ENCODE results near the gene INTS6L.
A peak's percentile ranks its signal among the peaks of the same experiment; 100 is the strongest.

The INTS6L gene, protein sequence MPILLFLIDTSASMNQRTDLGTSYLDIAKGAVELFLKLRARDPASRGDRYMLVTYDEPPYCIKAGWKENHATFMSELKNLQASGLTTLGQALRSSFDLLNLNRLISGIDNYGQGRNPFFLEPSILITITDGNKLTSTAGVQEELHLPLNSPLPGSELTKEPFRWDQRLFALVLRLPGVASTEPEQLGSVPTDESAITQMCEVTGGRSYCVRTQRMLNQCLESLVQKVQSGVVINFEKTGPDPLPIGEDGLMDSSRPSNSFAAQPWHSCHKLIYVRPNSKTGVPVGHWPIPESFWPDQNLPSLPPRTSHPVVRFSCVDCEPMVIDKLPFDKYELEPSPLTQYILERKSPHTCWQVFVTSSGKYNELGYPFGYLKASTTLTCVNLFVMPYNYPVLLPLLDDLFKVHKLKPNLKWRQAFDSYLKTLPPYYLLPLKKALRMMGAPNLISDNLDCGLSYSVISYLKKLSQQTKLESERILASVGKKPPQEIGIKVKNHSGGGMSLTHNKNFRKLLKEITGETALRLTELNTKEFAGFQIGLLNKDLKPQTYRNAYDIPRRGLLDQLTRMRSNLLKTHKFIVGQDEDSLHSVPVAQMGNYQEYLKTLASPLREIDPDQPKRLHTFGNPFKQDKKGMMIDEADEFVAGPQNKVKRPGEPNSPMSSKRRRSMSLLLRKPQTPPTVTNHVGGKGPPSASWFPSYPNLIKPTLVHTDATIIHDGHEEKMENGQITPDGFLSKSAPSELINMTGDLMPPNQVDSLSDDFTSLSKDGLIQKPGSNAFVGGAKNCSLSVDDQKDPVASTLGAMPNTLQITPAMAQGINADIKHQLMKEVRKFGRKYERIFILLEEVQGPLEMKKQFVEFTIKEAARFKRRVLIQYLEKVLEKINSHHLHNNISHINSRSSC

DNA sequence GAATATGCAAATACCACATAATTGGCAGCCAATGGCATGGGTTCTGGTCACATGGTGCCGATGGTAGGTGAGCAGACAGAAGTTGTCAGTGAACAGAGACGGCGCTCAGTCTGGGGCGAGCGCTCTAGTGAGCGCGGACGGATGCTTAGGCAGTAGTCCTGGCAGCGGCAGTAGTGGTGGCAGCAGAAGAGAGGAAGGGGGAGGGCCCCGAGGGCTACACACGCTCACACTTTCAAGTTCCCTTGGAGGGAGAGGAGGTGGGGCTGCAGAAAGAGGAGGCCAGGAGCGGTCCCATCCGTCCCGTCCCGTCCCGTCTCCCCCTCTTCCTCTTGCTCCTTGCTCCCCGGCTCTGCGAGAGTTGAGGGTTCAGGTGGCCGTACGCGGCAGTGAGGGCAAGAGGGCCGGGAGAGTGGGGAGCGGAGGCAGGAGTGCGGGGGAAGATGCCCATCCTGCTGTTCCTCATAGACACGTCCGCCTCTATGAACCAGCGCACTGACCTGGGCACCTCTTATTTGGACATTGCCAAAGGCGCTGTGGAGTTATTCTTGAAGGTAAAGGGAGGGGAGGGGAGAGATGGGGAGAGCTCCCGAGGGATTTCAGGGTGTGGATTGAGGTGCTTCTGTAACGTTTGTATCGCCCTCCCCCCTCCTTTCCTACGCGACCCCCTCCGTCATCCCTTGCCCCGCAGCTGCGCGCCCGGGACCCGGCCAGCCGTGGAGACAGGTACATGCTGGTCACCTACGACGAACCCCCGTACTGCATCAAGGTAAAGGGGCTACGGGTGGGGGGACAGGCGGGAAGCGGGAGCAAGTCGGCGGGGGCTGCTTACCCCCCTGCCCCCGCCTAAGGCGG, at the start of gene INTS6L:
Gene INTS6L (plus strand): TSS at position 108 of the 852 bp plus-strand sequence. CDS start 333 bp downstream, at position 441.
- peak; percentile 70 for DNase-seq (ENCODE audit: low spot score)

DNA sequence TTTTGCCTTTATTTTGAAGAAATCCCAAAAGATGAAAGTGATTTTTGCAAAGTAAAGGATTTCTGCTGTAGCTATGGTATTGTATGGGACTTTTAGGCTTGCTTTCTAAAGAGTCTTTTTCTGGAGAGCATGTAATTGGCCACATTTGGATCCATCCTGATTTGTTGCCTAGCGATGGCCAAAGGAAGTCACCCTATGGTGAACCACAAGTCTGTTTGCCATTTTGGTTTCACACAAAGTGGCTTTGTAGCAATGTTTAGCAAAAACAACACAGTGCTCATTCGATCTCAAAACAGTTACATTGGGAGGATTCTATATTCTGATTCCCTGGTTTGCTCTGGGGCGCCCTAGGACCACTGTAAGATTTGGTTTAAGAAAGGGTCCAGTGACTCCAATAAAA, 44.1 kb upstream of the INTS6L start:
- DNase-seq (ENCODE audit: low spot score), result no peak

DNA sequence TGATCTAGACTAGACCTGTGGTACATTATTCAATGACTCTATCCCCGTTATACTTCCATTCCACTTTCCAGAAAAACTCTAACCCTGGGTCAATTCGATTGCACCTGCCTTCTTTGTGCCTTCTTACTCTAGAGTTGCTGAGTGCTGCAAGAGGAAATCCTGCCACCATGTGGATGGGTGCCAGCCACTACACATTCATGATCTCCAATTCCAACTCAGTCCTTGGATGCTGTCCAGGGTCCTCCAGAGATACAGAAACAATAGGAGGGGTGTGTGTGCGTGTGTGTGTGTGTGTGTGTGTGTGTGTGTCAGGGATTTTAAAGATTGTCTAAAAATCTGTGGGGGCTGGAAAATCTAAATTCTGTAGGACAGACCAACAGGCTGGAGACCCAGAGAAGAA, 42.9 kb upstream of the INTS6L start:
- DNase-seq (ENCODE audit: low spot score), result no peak

DNA sequence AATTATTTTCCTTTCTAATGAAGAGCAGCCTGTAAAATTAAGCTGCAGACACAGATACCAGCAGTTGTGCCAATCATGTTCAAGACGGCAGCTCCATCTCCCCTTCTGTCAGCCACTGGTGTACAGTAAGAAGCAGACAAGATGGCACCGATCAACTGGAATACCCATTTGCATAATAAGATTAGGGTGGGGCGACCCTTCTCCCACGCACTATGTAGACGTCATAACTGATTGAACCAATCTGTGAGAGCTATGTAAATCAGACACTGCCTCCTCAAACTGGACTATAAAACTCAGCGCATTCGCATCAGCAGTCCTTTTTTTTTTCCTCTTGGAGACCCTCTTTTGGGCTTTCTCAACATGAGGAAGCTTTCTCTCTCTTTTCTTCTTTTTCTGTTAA, 40.4 kb upstream of the INTS6L start:
- no peak for DNase-seq (ENCODE audit: low spot score)

DNA sequence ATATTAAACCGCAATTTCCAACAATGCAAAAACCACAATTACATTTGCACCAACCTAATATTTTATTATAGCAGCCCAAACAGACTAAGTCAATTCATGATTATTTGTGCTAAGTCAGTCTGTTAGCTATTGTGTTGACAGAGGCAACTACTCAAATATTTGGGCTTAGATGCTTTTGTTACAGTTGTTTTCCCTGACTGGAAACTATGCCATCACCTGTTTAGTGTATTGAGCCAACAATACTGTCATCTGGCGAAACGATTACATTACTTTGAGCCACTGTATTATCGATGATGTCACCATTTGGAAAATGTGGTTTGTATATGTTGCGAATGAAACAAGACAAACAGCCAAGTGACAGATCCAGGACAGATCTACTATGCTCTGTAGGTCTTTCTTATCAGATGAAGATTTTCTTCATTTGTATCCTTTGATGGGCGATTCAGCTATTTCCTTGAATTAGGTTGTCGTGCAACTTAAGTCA, 38.7 kb upstream of the INTS6L start:
- DNase-seq (ENCODE audit: low spot score), result no peak

DNA sequence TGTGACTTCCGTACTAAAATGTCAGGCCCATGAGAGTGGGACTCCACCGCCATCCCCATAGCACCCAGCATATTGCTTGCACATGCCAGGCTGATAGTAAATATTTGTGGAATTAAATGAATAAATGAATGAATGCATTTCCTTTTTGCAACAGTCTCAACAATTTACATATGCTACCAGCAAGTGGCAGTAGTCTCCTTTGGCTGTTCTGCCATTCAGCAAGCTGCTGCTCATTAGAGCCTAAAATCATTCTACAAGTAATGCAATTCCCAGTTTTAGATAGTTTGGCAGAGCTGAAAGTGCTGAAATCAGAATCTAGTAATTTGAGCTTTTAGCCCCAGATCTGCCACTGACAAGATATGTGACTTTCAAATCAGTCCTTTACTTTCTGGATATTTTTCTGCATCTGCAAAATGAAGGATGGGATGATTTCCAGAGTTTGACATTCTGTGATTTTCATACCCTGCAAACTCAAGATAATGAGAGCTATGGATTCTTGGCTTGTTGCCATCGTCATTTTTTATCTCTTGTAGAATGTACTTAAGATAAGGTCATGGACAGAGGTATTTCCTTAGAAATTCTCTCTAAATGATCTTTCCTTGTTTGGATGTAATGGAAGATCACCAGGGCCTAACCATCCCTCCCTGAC, 35.7 kb upstream of the INTS6L start:
- peak; percentile 42 for DNase-seq (ENCODE audit: low spot score)

DNA sequence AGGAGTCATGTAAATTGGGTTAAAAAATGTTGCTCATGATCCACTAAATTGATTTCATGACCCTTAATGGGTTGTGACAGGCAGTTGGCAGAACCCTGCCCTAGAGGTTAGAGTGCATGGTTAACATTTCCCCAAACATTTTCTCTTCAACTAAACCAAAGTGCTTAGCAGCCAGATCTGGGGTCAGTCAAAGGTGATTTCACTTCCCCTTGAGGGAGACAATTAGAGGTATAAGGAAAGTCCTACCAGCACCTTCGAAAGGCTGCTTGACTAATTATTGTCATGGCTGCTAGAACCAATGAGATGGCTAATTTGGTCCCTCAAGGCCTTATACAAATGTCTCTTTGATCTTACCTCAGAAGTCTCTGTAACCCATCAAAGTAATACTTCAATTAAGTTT, 30.9 kb upstream of the INTS6L start:
- DNase-seq (ENCODE audit: low spot score), result no peak

DNA sequence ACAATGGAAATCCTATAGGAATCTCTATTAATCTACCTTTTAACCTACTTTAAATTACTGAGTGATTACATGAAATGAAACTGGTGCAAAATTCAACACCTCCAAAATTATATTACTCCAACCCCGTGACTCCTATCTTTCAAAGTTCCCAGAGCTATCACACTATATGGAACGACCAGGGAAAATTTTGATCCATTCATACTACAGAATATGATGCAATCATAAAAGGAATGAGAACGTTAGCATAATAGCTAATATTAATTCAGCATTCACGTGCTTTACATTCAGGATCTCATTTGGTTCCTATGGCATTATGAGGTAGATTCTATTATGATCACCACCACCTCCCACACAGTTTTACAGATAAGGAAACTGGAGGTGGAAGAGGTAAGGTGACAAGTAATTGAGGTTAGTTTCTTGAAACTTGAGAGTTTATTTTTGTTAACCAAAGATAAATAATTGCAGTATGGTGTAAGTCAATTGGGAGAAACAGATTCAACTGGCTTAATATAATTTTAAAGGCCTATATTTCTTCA, 29.4 kb upstream of the INTS6L start:
- DNase-seq (ENCODE audit: low spot score), result no peak

DNA sequence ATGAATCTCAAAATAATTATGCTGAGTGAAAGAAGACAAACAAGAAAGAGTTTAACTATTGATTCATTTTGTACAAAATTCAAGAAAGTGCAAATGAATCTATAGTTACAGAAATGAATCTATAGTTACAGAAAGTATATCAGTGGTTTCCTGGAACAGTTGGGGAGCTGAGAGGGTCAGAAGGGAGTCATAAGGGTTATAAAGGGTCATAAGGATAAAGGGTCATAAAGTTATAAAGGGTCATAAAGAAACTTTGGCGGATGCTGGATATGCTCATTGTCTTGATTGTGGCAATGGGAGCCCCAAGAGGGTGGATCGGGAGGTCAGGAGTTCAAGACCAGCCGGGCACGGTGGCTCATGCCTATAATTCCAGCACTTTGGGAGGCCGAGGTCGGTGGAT, 26.0 kb upstream of the INTS6L start:
- DNase-seq (ENCODE audit: low spot score), result no peak

DNA sequence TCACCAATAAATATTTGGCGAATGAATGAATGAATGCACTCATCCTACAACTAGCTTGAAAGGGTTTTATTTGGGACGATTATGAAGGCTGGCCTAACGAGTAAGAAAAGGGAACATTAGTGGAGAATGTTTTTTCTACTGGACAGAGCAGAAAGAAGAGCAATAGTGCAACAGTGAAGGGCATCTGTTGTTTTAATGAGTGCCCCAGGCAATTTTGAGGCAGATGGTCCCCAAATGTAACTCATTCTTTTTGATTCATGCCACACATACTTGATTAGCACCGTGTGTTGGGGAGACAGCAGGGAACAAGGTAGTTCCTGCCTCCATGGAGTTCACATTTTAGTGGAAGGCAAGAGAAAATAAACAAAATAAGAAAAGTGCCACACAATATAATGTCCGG, 22.7 kb upstream of the INTS6L start:
- no peak for DNase-seq (ENCODE audit: low spot score)

DNA sequence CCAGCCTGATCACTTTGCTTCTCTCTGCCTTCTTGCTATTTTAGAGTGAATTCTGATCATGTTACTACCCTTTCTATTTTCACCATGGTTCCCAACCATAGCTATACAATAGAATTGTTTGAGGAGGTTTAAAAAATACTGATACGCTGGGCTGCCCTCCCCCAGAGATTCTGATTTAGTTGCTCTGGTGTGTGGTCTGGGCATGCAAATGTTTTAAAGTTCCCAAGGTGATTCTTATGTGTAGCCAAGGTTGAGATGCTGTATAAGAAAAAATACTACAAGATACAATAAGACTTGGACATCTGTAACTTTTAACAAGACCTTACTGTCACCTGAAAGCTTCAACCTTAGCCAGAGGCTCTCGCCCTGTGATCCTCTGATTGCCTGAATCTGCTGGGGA, 22.2 kb upstream of the INTS6L start:
- no peak for DNase-seq (ENCODE audit: low spot score)

DNA sequence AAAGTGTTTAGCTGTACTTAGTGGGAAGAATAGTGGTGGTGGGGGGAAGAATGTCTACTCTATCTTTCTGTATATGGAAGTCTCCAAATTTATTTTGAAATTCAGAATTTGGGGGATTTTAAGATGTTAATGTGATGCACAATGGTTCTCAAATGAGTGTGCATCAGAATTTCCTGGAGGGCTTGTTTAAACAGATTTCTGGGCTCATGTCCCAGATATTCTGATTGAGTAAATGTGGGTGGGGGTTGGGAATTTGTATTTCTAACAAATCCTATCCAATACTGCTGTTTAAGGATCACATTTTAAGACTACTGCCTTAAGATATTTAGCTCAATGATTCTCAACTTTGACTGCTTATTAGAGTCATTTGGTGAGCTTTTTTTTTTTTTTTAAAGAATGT, 15.1 kb upstream of the INTS6L start:
- DNase-seq (ENCODE audit: low spot score), result no peak

DNA sequence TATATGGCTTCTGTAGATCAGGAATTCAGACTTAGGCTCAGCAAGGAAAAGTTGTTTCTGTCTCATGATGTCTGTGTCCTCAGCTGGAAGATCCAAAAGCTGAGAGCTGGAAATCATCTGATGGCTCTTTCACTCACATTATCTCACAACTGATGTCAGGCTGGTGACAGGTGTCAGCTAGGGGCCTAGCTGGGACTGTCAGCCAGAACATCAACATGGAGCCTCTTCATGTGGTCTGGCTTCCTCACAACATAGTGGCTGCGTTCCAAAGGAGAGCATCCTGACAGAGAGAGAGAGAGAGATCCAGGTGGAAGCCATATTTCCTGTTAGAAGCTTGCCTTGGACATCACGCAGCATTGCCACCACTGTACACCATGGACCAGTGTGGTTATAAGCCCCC, 10.6 kb upstream of the INTS6L start:
- no peak for DNase-seq (ENCODE audit: low spot score)

DNA sequence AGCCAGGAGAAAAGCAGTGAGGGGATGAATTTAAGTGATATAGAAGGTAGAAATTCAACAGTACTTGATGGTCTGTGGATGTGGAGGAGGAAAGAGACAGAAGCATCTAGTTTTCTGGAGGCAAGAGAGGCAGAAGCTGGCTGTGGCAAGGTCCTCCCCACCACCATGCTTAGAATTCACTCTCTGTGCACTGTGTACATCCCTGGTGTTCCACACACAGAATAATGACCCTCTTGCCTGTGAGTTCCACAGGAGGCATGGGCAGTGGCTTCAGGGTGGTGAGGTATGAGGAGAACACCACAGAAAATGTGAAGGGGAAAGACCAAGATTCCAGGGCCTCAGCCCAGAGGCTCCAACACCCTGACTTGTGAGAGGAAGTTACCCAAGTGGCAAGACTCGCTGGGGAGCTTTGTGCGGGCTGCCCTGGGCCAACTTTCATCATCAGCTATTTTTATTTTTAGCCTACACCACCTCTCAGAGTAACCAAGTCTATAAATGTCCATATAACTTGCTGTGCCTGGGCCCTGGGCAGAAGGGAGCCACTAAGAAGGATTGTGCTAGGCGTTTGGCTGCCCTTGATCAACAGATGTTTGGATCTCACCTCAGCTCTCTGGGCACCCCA, 7.8 kb upstream of the INTS6L start:
- no peak for DNase-seq (ENCODE audit: low spot score)

DNA sequence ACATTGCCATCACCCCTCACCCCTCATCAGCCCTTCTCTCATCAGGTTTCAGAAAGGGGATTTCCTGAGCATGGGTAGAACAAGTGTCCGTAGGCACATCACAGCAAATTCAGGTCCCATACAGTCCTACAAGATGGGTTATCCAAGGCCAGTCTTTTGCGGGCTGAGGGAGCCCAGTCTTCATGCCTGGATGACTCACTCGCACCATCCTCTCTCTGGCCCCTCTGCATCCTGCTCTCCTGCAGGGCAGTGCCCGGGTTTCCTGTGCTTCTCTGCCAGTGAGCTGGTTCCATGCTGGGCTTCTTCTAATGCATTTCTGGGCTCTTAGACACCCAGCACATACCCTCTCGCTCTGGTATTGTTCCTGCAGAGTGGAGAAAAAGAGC, 7.3 kb upstream of the INTS6L start:
- DNase-seq (ENCODE audit: low spot score), result no peak

DNA sequence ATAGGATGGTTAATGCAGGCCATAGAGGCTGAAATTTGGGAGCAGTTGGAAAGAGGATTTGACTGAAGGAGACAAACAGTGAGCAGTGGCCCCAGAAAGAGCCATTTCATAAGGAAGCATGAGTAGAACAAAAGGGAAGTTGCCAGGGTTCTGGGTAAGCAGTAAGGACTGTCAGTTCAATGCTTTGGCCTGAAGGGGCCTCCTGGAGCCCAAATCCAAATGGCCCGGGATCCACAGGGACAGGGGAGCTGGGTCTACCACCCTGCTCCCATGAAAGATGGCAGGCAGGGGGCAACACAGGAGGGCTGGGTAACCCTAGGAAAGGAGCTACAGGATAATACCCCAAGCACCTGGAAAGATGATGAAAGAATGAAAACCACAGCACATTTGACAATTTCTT, 4.1 kb upstream of the INTS6L start:
- no peak for DNase-seq (ENCODE audit: low spot score)

DNA sequence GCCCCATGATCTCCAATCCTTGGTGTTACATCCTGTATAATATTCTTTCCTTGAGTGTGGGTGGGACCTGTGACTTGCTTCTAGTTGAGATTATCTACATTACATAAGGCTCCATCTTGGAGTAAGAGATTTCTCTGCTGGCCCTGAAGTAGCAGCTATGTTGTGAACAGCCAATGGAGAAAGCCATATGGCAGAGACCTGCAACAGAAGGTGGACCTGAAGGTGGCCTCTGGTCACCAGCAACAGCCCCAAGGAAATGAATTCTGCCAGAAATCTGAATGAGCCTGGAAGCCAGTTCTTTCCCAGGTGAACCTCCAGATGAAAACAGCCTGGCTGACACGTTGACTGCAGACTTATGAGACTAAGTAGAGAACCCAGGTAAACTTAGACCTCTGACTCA, 2.3 kb upstream of the INTS6L start:
- no peak for DNase-seq (ENCODE audit: low spot score)

DNA sequence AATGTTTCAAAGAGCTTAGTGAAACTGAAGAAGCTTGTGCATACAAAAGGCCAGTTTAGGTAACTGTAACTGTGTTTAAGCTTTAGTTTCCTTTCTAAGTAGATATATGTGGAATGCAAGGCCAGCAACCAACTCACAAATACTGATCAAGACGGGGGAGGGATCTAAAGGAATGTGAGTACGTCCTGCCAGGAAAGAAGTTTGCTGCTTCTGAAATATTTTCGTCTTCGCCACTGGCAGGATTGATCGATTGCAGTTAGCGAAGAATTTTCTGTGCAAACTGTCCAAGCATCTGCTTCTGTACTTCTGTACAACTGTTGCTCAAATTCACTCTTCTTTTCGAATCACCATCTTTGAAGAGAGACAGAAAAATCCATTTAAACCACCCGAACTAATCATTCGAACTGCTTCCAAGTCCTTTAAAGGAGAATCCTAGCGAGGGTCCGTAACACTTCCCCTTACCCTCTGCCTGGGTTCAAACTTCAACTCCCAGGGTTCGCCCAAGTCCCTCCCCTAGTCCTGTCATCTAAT, 373 bp upstream of the INTS6L start:
- DNase-seq (ENCODE audit: low spot score), result peak; percentile 48

DNA sequence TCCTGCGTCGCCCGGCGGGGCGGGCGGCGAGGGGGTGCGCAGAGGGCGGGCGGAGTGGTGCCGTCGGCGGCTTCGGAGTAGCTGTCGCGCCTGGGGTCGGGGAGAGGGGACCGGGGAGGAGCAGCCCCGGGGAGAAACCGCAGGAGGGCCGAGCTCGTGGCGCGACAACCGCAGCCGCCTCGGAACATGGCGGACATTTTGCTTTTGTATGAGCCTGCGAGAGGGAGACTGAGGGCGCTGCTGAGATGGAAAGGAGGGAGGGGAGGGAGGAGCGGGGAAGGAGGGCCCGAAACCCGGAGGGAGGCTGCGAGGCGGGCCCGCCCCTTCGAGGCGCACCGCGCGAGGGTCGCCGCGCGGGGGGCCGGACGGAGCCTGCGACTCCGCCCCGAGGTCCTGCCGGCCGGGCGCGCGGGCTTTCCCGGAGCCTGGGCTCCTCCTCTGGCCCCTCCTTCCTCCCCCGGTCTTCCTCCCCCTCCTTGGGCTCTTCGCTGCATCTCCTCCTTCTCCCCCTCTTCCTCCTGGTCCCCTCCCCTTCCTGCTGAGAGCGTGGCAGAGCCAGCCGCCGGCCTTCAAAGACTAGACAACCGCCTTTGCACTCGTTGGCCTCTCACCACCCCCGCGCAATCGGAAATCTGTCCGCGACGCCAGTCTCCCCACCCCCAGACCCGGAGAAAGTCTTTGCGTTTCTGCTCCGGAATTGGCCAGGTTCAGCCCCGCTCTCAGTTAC, 1.1 kb downstream of the INTS6L start:
- DNase-seq (ENCODE audit: low spot score), result peak; percentile 91

DNA sequence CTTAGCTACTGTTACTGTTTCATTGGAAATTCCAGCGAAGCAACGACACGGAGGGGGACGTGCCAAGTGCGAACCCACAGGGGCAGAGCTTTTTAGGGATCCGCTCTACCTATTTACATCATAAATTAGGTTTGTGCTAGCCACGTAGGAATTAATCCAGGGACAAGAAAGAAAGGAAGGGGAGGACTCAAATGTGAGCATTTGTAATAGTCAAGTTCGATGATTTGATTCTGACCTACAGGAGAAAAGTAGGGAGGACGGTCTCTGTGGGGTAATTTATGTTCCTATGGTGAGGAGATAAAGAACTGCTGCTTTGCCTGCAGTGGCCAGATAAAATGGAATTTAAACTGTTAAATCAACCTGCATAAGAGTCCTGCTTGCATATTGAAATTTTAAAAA, 1.7 kb downstream of the INTS6L start:
- DNase-seq (ENCODE audit: low spot score), result no peak

All from GM03348 (cell line).